GM18870 (cell line): ENCODE data around the gene AASDH.

Experiments
- ATAC-seq: cut with Tn5 transposase; IDR thresholded peaks from one replicate; pipeline ENCODE4 v1.9.1; 2021; ENCODE audit warnings: moderate library complexity; ENCODE audit not compliant: unreplicated experiment

Gene AASDH

DNA sequence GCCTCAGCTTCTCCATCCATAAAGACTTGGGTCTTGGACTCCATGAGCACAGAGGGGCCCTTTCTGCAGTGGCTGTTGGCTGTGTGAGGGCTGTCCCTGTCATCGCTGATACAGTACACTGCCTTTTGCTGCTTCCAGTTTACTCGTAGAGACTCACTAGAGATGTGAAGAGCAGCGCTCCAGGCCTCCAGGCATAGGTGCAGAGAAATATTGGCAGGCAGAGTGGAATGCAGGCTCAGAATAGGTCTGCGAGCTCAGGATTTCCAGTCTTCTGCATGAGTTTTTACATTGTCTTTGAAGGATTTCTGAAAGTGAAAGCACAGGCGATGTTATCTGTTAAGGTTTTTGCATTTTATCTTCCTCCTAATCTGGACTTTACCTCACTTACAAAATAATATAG lies 97.4 kb downstream of the AASDH start:
- ATAC-seq, result no peak

DNA sequence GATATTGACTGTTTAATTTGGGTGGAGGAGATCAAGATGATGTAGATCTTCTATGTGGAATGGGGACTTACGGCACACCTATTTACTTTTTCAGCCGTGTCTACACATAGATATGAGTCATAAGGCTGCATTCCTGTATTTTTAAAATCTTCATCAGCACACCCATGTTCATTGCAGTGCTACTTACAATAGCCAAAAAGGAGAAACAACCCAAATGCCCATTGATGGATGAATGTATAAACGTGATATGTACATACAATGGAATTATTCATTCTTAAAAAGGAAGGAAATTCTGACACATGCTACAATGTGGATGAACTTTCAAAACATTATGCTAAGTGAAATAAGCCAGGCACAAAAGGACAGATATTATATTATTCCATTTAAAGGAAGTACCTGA lies 98.6 kb downstream of the AASDH start:
- ATAC-seq, result no peak
